NCI-H2107 treated with DMSO at 0.1 percent for 48 hours (cell line): ENCODE measurements around the gene ADGRD2.

Experiments used
- DNase-seq: peaks from one replicate; lab custom pipeline; 2025; ENCODE audit not compliant: unreplicated experiment; lab: John Stamatoyannopoulos, UW

The ADGRD2 gene

GRCh38 chr9:124477648-124478285 lies 27.5 kb downstream of the ADGRD2 start:
- peak; percentile 16 for DNase-seq

DNA sequence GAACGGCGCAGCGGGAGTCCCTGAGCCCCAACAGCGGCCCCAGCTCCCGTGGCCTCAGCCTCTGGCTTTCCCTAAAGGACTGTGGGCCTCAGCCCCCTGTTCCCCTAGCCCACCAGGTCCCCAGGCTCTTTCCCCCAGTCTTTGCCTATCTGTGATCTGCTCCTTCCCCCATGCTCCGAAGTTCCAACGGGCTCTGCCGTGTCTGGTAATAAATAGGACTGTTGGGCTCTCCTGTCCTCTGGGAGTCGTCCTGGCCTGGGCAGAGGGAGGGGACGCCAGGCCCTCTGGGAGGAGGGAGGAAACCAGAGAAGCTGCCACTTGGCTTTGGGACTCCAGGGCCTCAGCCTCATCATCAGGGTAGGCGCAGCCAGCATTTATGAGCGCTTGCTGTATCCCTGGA lies 28.1 kb downstream of the ADGRD2 start:
- peak; percentile 45 for DNase-seq

DNA sequence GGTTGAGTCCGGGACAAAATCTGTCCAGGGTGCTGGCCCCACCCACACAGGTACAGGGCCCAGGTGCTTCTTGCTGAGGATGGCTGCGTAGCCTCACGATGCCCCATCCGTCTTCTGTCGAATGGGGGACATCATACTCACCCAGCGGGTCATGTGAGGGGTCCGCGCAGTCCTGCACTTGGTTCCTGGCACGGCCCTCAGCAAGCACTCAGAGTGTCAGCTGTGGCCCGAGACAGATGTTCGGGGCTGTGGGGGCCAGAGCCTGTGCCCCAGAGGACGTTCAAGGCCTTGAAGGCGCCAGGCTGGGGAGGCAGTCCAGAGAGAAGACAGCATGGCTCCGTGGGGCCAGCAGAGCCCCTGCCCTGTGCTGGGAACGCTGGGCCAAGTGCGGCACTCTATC lies 29.1 kb downstream of the ADGRD2 start:
- DNase-seq = no peak

GRCh38 chr9:124479947-124480620 lies 29.8 kb downstream of the ADGRD2 start:
- no peak for DNase-seq

GRCh38 chr9:124480621-124480981 lies 30.4 kb downstream of the ADGRD2 start:
- no peak for DNase-seq

GRCh38 chr9:124481115-124481514 lies 30.9 kb downstream of the ADGRD2 start:
- DNase-seq = no peak

DNA sequence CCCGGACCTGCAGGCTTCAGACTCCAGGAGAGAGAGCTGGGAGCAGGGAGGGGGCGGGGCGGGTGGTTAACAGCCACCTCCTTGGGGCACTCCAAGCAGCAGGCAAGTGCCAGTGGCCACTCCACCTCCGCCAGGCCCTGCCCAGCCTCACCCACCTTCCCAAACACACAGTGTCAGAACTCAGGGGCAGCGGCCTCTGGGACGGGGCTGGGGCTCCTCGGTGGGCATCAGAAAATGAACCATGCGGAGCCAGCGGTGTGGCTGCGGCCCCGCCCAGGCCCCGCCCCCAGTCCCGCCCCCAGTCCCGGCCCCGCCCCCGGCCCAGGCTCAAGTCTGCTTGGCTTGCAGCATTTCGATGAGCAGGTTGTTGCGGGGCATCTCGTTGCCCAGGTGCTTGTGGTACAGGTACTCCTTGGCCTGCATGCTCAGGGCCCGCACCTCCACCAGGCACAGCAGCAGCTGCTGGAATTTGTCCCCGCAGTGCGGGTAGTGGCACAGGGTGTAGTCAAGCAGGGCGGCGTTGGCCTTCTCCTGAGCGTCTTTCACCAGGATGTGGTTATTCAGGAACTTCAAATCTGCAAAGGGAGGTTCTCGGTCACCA lies 32.3 kb downstream of the ADGRD2 start:
- DNase-seq = no peak

DNA sequence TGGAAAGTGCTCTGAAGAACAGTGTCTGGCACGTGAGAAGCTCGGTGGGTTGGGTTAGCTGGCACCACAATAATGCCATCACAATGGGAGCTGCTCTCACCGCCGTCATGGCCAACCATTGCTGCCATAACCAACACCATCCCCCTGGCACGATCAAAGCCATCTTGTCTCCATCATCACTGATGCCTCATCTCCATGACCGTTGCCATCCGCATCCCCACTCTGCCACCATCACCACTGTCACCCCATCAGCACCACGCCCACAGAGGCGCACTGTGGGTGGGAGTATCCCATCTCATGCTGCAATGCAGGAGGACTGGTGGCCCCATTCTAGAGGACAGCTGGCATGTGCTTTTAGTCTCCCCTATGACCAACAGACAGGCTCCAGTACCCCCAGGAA lies 33.2 kb downstream of the ADGRD2 start:
- DNase-seq = no peak

DNA sequence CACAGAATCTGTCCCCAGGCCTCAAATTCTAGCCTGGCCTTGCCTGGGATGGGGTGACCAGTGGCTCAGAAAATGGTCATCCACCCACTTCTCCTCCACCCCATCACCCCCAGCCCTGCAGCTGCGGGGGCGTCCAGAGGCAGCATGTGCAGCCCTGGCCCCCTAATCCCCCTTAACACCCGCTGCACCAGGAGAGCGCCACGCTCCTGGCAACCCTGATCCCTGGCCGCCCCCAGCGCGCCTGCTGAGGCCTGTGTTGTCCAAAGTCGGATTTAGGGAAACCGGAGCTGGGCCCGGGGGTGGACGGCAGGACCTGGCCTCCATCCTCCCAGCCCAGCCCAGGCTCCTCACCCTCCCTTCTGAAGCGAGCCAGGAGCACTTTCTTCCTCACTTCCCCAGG lies 35.0 kb downstream of the ADGRD2 start:
- no peak for DNase-seq

GRCh38 chr9:124485936-124486335 lies 35.7 kb downstream of the ADGRD2 start:
- no peak for DNase-seq

DNA sequence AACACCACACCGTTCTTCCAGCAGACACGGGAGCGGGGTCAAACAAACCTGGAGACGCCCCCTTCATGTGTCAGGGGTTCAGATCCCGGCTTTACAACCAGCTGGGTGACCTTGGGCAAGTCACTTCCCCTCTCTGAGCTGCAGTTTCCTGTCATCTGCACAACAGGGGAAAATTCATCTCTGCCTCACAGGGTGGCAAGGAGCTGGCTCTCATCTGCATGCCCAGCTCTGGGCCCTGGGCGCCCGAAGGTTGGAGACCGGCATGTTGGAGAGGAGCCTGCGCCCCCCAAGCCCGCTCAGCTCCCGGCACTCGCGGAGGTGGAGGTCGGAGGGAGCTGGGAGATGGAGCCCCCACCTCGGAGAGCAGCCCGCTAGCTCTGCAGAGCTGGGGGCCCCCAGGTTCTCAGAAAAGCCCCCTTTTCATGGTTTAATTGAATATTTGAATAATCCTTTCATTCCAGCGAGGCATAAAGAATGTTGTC lies 36.6 kb downstream of the ADGRD2 start:
- DNase-seq = no peak

DNA sequence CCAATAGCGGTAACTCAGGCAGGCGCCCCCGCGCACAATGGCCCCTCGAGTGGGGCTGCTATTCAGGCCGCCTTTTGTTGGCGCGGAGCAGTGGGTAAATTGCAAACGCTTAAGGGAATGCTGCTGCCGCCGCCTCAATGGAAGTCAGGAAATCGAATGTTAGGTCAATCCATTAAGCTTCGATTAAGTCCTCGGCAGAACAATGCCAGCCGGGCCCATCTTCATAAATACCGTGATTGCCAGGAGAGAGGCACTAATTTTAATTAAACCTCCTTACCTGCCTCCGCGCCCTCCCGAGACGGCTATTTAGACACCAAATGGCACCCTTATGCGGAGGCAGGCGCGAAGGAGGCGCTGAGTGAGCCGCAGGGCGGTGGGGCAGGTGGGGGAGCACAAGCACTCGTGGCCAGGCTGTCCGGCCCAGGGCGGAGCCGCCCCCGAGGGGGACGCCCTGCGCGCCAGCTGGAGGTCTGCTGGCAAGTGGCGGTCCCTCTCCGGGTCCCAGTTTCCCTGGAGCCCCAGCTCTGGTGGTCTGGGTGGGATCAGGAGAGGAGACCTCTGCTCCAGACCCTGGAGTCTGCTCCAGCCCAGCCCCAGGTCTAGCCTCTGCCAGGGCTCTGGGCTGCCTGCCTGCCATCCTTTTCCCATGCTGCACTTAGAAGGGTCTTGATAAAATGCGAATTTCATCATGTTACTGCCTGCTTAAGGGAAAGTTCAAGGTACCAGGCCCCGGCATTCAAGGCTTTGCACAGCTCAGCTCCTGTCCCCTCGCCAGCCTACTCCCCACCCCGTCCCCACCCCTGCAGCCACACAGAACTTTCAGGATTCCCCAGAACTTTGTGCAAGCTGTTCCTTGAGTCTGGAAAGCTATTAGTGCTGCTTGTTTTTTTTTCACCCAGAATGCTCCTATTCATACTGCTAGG lies 37.3 kb downstream of the ADGRD2 start:
- DNase-seq = no peak

- no peak for DNase-seq
Measured at GRCh38 chr9:124488641-124489210, 38.5 kb downstream of the ADGRD2 start.

DNA sequence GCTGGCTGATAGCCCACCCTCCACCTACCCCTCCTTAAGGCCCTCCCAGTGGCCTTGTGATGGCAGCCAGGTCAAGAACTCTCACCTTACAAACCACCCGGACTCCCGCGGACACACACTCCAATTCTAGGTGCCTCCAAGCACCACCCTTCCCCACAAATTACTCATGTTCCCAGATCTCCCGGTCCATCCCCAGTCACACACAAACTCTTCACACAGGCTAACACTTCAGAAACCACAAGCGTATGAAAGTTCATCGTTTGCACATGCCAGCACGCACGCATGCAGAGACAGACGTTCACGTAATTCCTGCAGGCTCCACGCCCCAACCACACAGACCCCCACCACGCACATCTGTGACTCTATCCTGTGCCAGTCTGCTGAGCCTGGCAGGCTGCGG lies 39.0 kb downstream of the ADGRD2 start:
- DNase-seq = no peak

DNA sequence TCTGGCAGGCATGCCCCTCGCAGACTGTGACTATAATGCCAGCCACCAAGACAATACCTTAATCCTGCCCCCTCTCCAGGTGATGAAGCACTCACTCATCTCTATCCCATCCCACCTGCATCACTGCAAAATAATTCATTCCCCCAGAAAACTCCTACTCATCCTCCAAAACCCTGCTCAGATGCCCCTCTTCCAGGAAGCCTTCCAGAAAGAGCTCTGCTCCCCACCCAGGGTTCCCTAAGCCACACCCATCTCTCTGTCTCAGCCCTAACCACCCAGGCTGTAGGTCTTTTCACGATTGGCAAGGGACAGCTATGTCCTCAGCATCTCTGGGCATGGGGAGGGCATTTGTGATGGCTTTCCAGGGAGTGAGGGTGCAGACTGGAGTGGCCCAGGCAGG lies 39.8 kb downstream of the ADGRD2 start:
- no peak for DNase-seq

- no peak for DNase-seq
Measured at GRCh38 chr9:124491049-124491975, 41.1 kb downstream of the ADGRD2 start.

DNA sequence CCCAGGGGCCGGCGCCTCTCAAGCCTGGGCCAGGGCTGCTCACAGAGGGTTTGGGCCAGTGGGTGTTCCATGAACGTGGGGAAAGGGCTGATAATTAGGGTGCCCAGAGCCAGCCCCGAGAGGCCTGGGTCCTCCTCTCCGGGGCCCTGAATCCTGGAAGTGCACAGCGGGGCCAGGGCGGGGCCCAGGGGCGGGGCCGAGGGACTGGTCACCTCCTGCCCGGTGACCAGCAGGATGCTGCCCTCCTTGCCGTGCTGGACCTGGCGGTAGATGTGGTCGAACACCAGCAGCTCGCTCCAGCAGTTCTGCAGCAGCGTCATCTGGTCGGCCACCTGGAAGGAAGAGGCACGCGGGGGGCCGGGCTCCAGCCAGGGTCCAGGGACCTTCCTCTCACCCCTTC lies 42.6 kb downstream of the ADGRD2 start:
- no peak for DNase-seq

- DNase-seq = no peak
Measured at GRCh38 chr9:124493218-124493617, 43.0 kb downstream of the ADGRD2 start.

GRCh38 chr9:124493794-124494479 lies 43.7 kb downstream of the ADGRD2 start:
- no peak for DNase-seq
